Thyroid gland (tissue), 4 donors: ENCODE results near the gene TATDN2. TPM values are rescaled to one million over a fixed set of nuclear protein-coding genes. Genes with fewer than 3 reads are reported as not detected.

Source experiments
- DNase-seq, 2 donors: peaks; one replicate each; pipeline ENCODE4 v3.0.0-alpha.2; 2019
- H3K27ac ChIP-seq, 3 donors: fragments of 200-600 bp; sonication (generic); 1 replicate in 2 of 3; 2 replicates in 1 of 3; pipeline ENCODE4 v1.5.1; 2016 to 2019; ENCODE audit warnings: mild to moderate bottlenecking in 1 of 3, moderate library complexity in 1 of 3
- H3K27me3 ChIP-seq: fragments of 200-600 bp; sonication (generic); one replicate; pipeline ENCODE4 v1.5.1; 2019
- H3K36me3 ChIP-seq, 2 donors: fragments of 200-600 bp; sonication (generic); one replicate each; pipeline ENCODE4 v1.5.1; 2016 to 2019
- H3K4me1 ChIP-seq, 2 donors: fragments of 200-600 bp; sonication (generic); one replicate each; pipeline ENCODE4 v1.5.1; 2017 to 2019
- H3K4me3 ChIP-seq, 3 donors: fragments of 200-600 bp; sonication (generic); replicated peaks in 1 of 3; 1 replicate in 2 of 3; 2 replicates in 1 of 3; pipeline ENCODE4 v1.5.1; 2016; ENCODE audit warnings: mild to moderate bottlenecking in 1 of 3
- H3K9me3 ChIP-seq: fragments of 200-600 bp; sonication (generic); one replicate; pipeline ENCODE4 v1.5.1; 2017
- CTCF ChIP-seq, 6 experiments: fragments of 200-600 bp in 3 of 6; fragments of 450-650 bp in 3 of 6; sonication (generic) in 3 of 6; IDR thresholded peaks; one replicate each; pipeline ENCODE4 v1.5.1; 2016 to 2019; ENCODE audit warnings: antibody characterized with exemption in 6 of 6, mild to moderate bottlenecking in 2 of 6, inconsistent platforms in 1 of 6, moderate library complexity in 1 of 6
- POLR2A ChIP-seq, 2 donors: fragments of 450-650 bp; IDR thresholded peaks; one replicate each; pipeline ENCODE4 v1.6.1; 2017; ENCODE audit warnings: antibody characterized with exemption in 2 of 2, mild to moderate bottlenecking in 2 of 2, moderate library complexity in 1 of 2
- WGBS, 2 donors: methylation state at CpG; one replicate each; pipeline ENCODE4 v1.1.5; 2017; 5-methylcytosine and 5-hydroxymethylcytosine counted together
- intact Hi-C: fragments of 100-400 bp; cut with DNase I; formaldehyde crosslinking; loops from one replicate; pipeline ENCODE4 v1.15.1; 2023
- total RNA-seq, 4 donors: library from RNA; depleted of rRNA; stranded (reverse); fragments of >200 nt; gene quantifications; one replicate each; pipeline ENCODE4 v1.2.3, GENCODE V29; 2016

TATDN2 gene
- total RNA-seq, 4 donors from 2014 or later: 21.4 to 37.1 (median 30.1) TPM

DNA sequence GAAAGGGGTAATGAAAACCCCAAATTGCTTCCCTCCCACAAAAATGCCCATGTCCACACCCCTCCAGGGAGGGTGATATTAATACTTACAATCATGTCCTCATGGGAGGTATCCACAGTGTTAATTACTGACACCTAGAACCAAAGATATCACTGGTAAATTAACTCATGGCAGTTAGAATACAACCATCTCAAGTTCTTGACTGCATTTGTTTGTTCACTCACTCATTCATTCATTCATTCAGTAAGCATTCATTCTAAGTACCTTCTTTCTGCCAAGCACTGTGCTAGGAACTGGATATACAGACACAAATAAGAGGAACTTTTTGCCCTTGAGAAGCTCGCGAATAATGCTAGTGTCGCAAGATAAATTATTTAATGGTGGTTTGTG lies 69.7 kb downstream of the TATDN2 start:
- H3K27me3 ChIP-seq: no peaks in the 10 kb centered on the region
- no peak overlapping the region for H3K27ac ChIP-seq
- intact Hi-C loops: no loop called here
- H3K9me3 ChIP-seq: no peaks in the 10 kb centered on the region
- WGBS, 2 donors: 93 to 95% methylated on average over 3 of the region's 3 CpGs
- H3K4me3 ChIP-seq: no peak overlapping the region
- TF ChIP-seq CTCF (IDR thresholded peaks at IDR 0.05) (no peak), POLR2A (IDR thresholded peaks at IDR 0.05) (no peak)
- DNase-seq: no peak
- peaks cover 36 to 48% of the 10 kb centered on the region in 2 donors for H3K36me3 ChIP-seq
- H3K4me1 ChIP-seq: peaks cover 3 to 6% of the 10 kb centered on the region in 2 donors

DNA sequence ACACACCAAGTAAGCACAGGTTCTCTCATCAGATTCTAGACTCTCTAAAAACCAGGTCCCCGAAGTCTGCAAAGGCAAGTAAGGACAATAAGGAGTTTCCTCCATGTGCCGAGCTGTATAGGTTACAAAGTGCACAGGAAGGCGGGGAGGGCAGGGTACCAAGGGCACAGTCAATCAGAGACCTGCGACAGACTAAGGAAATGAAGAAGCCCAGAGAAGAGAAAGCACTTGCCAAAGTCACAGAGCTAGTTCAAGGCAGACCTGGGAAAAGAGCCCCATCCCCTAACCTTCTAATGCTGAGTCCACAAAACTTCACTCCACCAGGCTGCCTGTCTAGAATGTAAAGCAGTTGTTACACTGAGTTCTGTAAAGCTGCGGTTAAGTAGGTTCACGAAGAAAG lies 71.0 kb downstream of the TATDN2 start:
- H3K27me3 ChIP-seq: no peaks in the 10 kb centered on the region
- no peak for DNase-seq
- no peaks in the 10 kb centered on the region for H3K9me3 ChIP-seq
- H3K4me1 ChIP-seq: peaks cover 3 to 6% of the 10 kb centered on the region in 2 donors
- no peak overlapping the region for H3K4me3 ChIP-seq
- H3K27ac ChIP-seq: no peak overlapping the region
- 66 to 71% methylated on average over 6 of the region's 6 CpGs for WGBS, 2 donors
- intact Hi-C loops: no loop called here
- peaks cover 23 to 35% of the 10 kb centered on the region in 2 donors for H3K36me3 ChIP-seq
- TF ChIP-seq POLR2A (IDR thresholded peaks at IDR 0.05) (no peak), CTCF (IDR thresholded peaks at IDR 0.05) (no peak)

- intact Hi-C loops: no loop called here
- Histone ChIP-seq H3K9me3 (no peaks in the 10 kb centered on the region), H3K27me3 (no peaks in the 10 kb centered on the region), H3K4me1 (peaks cover 3 to 6% of the 10 kb centered on the region in 2 donors), H3K4me3 (peak overlapping the region; percentile 74 to 96 (median 95)), H3K27ac (no peak overlapping the region), H3K36me3 (peaks cover 18 to 29% of the 10 kb centered on the region in 2 donors)
- DNase-seq: no peak
- TF ChIP-seq CTCF (IDR thresholded peaks at IDR 0.05): no peak
- no peak for TF ChIP-seq POLR2A (IDR thresholded peaks at IDR 0.05)
- WGBS, 2 donors: 3 to 5% methylated on average over 2 to 3 of the region's 3 CpGs
Measured at GRCh38 chr3:10319804-10320203, 71.5 kb downstream of the TATDN2 start.

DNA sequence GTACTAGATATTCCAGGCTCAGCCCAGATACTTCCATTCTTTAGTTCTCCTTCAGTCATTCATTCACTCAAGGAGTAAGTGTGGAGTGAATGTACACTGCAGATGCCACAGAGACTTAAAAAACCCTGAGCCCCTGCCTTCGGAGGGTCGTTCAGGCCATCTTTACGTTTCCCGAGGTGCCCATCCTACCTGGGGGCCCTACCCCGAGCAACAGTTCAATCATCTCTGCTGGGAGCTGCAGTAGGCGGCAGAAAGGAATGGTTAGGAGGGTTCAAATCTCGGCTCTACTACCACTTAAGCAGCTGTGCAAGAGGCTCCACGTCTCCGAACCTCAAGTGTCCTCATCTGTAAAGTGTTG lies 72.0 kb downstream of the TATDN2 start:
- Histone ChIP-seq H3K9me3 (no peaks in the 10 kb centered on the region), H3K27ac (peak overlapping the region in 1 of 3 donors; percentile 87), H3K36me3 (peaks cover 14 to 24% of the 10 kb centered on the region in 2 donors), H3K4me1 (peaks cover 3 to 6% of the 10 kb centered on the region in 2 donors), H3K4me3 (peak overlapping the region; percentile 74 to 96 (median 95)), H3K27me3 (no peaks in the 10 kb centered on the region)
- DNase-seq: no peak
- intact Hi-C loops: no loop called here
- TF ChIP-seq POLR2A (IDR thresholded peaks at IDR 0.05) (no peak), CTCF (IDR thresholded peaks at IDR 0.05) (no peak)
- 1 to 2% methylated on average over 9 of the region's 9 CpGs for WGBS, 2 donors

DNA sequence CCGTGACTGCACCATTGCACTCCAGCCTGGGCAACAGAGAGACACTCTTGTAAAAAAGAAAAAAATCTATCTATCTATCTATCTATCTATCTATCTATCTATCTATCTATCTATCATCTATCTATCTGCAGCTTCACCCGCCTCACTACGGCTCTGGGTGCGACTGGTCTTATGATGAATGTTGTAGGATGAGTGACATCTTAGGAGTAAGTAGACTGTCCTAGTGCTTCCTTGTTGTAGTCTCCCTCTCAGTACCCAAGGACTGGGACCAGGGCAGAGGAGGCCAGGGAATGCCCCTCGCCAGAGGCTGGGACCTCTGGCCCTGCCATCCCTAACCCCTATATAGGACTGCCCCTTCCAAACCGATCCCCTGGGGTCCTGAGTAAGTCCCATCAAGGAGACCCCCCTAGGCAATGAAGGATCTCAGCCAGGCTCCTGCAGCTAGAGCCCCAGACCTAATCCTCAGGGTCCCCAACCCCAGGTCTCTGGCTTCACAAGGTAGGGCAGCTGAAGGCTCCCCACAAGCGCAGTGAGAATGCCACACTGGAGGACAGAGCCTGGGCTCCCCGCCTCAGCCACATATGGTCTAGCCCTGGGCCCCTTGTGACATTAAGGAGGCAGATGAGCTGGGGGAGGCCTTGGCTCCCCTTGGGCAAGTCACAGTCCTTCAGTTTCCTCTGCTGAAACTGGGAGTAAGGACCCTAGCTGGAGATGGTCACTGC lies 73.5 kb downstream of the TATDN2 start:
- H3K27ac ChIP-seq: no peak overlapping the region
- no peak for TF ChIP-seq POLR2A (IDR thresholded peaks at IDR 0.05)
- WGBS, 2 donors: 94 to 97% methylated on average over 8 of the region's 8 CpGs
- H3K36me3 ChIP-seq: peaks cover 3 to 16% of the 10 kb centered on the region in 2 donors
- peaks cover 3 to 6% of the 10 kb centered on the region in 2 donors for H3K4me1 ChIP-seq
- H3K4me3 ChIP-seq: peak overlapping the region in 1 of 3 donors; percentile 74
- H3K9me3 ChIP-seq: no peaks in the 10 kb centered on the region
- DNase-seq: no peak
- no peaks in the 10 kb centered on the region for H3K27me3 ChIP-seq
- intact Hi-C loops: no loop called here
